HG02870 (cell line): ENCODE data around the gene ATP8B4.

Experiments used
- ATAC-seq: cut with Tn5 transposase; IDR thresholded peaks from one replicate; pipeline ENCODE4 v1.9.1; 2021; ENCODE audit warnings: mild to moderate bottlenecking, moderate library complexity; ENCODE audit not compliant: unreplicated experiment

Gene ATP8B4

GRCh38 chr15:49865925-49866757 is 252.9 kb downstream of the ATP8B4 start:
- ATAC-seq = no peak

- no peak for ATAC-seq
Observed at GRCh38 chr15:49864251-49864650, 254.8 kb downstream of the ATP8B4 start.

- no peak for ATAC-seq
Observed at GRCh38 chr15:49863431-49864224, 255.4 kb downstream of the ATP8B4 start.

- ATAC-seq = no peak
Observed at GRCh38 chr15:49860101-49860500, 258.9 kb downstream of the ATP8B4 start.

- ATAC-seq = no peak
Observed at GRCh38 chr15:49857496-49858475, 261.2 kb downstream of the ATP8B4 start.

GRCh38 chr15:49855917-49856637 is 263.0 kb downstream of the ATP8B4 start:
- ATAC-seq = no peak

GRCh38 chr15:49852756-49853155 is 266.3 kb downstream of the ATP8B4 start:
- ATAC-seq = no peak

GRCh38 chr15:49848807-49849206 is 270.2 kb downstream of the ATP8B4 start:
- ATAC-seq = no peak

- no peak for ATAC-seq
Observed at GRCh38 chr15:49848282-49848724, 270.7 kb downstream of the ATP8B4 start.

- no peak for ATAC-seq
Observed at GRCh38 chr15:49847423-49848281, 271.4 kb downstream of the ATP8B4 start.

GRCh38 chr15:49844390-49844789 is 274.6 kb downstream of the ATP8B4 start:
- ATAC-seq = no peak

- no peak for ATAC-seq
Observed at GRCh38 chr15:49843725-49844124, 275.3 kb downstream of the ATP8B4 start.

- no peak for ATAC-seq
Observed at GRCh38 chr15:49842031-49842730, 276.9 kb downstream of the ATP8B4 start.

- ATAC-seq = no peak
Observed at GRCh38 chr15:49832511-49832910, 286.5 kb downstream of the ATP8B4 start.

GRCh38 chr15:49831206-49831965 is 287.6 kb downstream of the ATP8B4 start:
- no peak for ATAC-seq

- no peak for ATAC-seq
Observed at GRCh38 chr15:49830391-49830790, 288.6 kb downstream of the ATP8B4 start.

- ATAC-seq = no peak
Observed at GRCh38 chr15:49827311-49827710, 291.7 kb downstream of the ATP8B4 start.
